Measurements from ENCODE around the gene TBC1D16.

DNA sequence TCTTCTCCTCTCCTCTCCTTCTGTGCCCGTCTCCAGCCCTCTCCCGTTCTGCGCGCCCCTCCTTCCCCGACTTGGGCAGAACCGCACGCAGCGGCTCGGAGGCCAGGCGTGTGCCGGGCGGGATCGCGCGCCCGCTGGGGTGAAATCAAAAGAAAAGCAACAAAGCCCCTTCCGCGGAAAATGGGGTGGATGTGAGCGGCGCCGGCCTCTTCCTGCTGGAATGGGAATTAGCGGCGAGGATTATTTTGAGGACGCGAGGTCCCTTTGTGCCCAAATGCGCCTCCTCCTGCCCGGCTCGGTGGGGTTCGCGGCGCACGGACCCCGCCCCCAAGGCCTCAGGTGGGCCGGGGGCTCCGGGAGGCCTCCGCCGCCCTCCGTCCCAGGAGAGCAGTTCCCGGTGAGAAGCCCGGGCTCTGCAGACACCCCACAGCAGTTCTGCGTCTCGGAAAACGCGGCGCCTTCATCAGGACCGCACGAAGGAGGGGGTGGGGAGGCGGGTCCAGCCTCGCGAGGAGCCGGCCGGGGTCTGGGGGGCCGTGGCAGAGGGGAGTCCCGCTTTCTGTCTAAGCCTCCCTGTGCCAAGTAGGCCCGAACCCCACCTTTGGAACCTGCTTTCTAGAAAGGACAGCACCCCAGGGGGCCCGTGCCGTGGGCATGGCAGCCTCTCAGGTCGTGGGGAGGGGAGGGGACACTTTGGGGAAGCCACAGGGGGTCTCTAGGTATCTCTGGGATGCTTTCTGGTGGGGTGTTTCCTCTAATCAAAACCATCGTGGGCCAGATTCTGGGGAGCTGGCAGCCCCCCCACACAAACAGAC, 105.4 kb downstream of the TBC1D16 start:
- TF ChIP-seq POLR2AphosphoS5 (IDR thresholded peaks at IDR 0.05; ENCODE audit: low read depth, low read length): no peak
- TF ChIP-seq POLR2A (IDR thresholded peaks at IDR 0.05; ENCODE audit: low read depth, low read length): no peak
- TF ChIP-seq SPI1 (IDR thresholded peaks at IDR 0.05; ENCODE audit: low read depth, low read length): no peak
- TF ChIP-seq PAX5 (IDR thresholded peaks at IDR 0.05; ENCODE audit: insufficient read depth, low read length, severe bottlenecking): no peak
- no peak for TF ChIP-seq TAF1 (IDR thresholded peaks at IDR 0.05; ENCODE audit: low read depth, low read length)
- TF ChIP-seq POU2F2 (IDR thresholded peaks at IDR 0.05; ENCODE audit: low read depth, low read length): no peak

Measured in GM12891 (cell line).